Vagina (tissue), 2 donors: ENCODE results near the gene ALG8. TPM values are rescaled to one million over a fixed set of nuclear protein-coding genes. Genes with fewer than 3 reads are reported as not detected.

ENCODE experiments used
- DNase-seq, 2 donors: peaks; one replicate each; pipeline ENCODE4 v3.0.0-alpha.2; 2017; ENCODE audit errors: extremely low spot score in 2 of 2
- H3K27ac ChIP-seq: fragments of 200-600 bp; sonication (generic); one replicate; pipeline ENCODE4 v1.5.1; 2019
- H3K27me3 ChIP-seq: fragments of 200-600 bp; sonication (generic); one replicate; pipeline ENCODE4 v1.5.1; 2019
- H3K36me3 ChIP-seq, 2 donors: fragments of 200-600 bp; sonication (generic); one replicate each; pipeline ENCODE4 v1.5.1; 2017 to 2019
- H3K4me1 ChIP-seq: fragments of 200-600 bp; sonication (generic); one replicate; pipeline ENCODE4 v1.5.1; 2019
- H3K4me3 ChIP-seq, 2 donors: fragments of 200-600 bp; sonication (generic); 1 replicate in 1 of 2; 2 replicates in 1 of 2; pipeline ENCODE4 v1.5.1; 2016 to 2019
- H3K9me3 ChIP-seq: fragments of 200-600 bp; sonication (generic); one replicate; pipeline ENCODE4 v1.5.1; 2019
- POLR2A ChIP-seq, 2 donors: fragments of 450-650 bp; IDR thresholded peaks; one replicate each; pipeline ENCODE4 v1.6.1; 2017; ENCODE audit warnings: antibody characterized with exemption in 2 of 2, mild to moderate bottlenecking in 2 of 2, moderate library complexity in 2 of 2
- POLR2AphosphoS5 ChIP-seq, 2 donors: sonication (generic); formaldehyde crosslinking; IDR thresholded peaks; one replicate each; pipeline ENCODE4 v1.9.0; 2017; ENCODE audit warnings: antibody characterized with exemption in 2 of 2, mild to moderate bottlenecking in 2 of 2, low read depth in 1 of 2; ENCODE audit not compliant: insufficient read depth in 1 of 2
- intact Hi-C: fragments of 100-400 bp; cut with DNase I; formaldehyde crosslinking; loops from one replicate; pipeline ENCODE4 v1.15.1; 2023
- total RNA-seq: library from RNA; depleted of rRNA; stranded (reverse); fragments of >200 nt; gene quantifications from one replicate; pipeline ENCODE4 v1.2.3, GENCODE V29; 2016
- TF ChIP-seq, protein P1 (sequence below), 3 experiments: fragments of 450-650 bp in 2 of 3; fragments of 200-600 bp in 1 of 3; sonication (generic) in 1 of 3; IDR thresholded peaks; one replicate each; pipeline ENCODE4 v1.5.1; 2017 to 2019; ENCODE audit warnings: antibody characterized with exemption in 3 of 3, mild to moderate bottlenecking in 2 of 3, moderate library complexity in 2 of 3

Gene ALG8
- total RNA-seq, 1 donor from 2014 or later = 20.9 TPM

DNA sequence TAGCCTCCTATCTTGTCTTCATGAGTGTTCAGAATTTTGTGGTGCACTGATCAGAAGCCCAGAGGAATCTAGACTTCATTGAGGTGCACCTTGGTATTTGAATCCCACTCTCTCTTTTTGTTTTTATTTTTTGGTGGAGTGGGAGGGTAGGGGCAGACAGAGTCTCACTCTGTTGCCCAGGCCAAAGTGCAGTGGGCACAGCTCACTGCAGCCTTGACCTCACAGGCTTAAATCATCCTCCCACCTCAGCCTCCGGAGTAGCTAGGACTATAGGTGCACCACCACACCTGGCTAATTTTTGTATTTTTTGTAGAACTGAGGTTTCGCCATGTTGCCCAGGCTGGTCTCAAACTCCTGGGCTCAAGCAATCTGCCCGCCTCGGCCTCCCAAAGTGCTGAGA, 10.9 kb upstream of the ALG8 start:
- H3K36me3 ChIP-seq = no peaks in the 10 kb centered on the region
- no peaks in the 10 kb centered on the region for H3K27me3 ChIP-seq
- H3K27ac ChIP-seq = no peak overlapping the region
- TF ChIP-seq POLR2AphosphoS5 (IDR thresholded peaks at IDR 0.05; ENCODE audit: insufficient read depth in 1 of 2, low read depth in 1 of 2) (no peak), POLR2A (IDR thresholded peaks at IDR 0.05) (no peak)
- TF ChIP-seq, protein P1, sequence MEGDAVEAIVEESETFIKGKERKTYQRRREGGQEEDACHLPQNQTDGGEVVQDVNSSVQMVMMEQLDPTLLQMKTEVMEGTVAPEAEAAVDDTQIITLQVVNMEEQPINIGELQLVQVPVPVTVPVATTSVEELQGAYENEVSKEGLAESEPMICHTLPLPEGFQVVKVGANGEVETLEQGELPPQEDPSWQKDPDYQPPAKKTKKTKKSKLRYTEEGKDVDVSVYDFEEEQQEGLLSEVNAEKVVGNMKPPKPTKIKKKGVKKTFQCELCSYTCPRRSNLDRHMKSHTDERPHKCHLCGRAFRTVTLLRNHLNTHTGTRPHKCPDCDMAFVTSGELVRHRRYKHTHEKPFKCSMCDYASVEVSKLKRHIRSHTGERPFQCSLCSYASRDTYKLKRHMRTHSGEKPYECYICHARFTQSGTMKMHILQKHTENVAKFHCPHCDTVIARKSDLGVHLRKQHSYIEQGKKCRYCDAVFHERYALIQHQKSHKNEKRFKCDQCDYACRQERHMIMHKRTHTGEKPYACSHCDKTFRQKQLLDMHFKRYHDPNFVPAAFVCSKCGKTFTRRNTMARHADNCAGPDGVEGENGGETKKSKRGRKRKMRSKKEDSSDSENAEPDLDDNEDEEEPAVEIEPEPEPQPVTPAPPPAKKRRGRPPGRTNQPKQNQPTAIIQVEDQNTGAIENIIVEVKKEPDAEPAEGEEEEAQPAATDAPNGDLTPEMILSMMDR (IDR thresholded peaks at IDR 0.05) = no peak
- no peaks in the 10 kb centered on the region for H3K9me3 ChIP-seq
- no peak overlapping the region for H3K4me3 ChIP-seq
- intact Hi-C loops = no loop called here
- H3K4me1 ChIP-seq = no peaks in the 10 kb centered on the region
- no peak for DNase-seq

DNA sequence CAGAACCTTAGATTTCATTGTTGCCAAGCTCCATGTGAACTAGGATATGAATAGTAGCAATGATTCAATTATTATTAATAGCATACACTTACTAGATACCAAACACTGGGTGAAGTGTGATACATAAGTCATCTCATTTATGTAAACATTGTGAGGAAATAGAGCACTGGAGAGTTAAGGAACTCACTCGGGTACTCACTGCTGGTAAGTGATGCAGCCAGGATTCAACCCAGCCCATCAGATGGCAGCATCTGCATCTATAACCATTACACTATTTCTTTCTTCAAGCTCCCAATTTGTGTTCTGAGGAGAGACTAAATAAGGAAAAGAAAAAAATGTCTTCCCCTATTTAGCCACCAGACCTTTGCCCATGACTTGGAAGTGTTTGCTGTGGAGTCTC, 10.2 kb upstream of the ALG8 start:
- intact Hi-C loops = loop anchor here (10.0 kb wide), 2 partner anchors 275 to 415 kb away; no protein-coding TSS in a partner anchor
- Histone ChIP-seq H3K4me3 (no peak overlapping the region), H3K36me3 (no peaks in the 10 kb centered on the region), H3K4me1 (no peaks in the 10 kb centered on the region), H3K27me3 (no peaks in the 10 kb centered on the region), H3K9me3 (no peaks in the 10 kb centered on the region), H3K27ac (no peak overlapping the region)
- TF ChIP-seq POLR2A (IDR thresholded peaks at IDR 0.05) = no peak
- TF ChIP-seq POLR2AphosphoS5 (IDR thresholded peaks at IDR 0.05; ENCODE audit: insufficient read depth in 1 of 2, low read depth in 1 of 2) = no peak
- TF ChIP-seq, protein P1 (IDR thresholded peaks at IDR 0.05) = no peak
- no peak for DNase-seq

DNA sequence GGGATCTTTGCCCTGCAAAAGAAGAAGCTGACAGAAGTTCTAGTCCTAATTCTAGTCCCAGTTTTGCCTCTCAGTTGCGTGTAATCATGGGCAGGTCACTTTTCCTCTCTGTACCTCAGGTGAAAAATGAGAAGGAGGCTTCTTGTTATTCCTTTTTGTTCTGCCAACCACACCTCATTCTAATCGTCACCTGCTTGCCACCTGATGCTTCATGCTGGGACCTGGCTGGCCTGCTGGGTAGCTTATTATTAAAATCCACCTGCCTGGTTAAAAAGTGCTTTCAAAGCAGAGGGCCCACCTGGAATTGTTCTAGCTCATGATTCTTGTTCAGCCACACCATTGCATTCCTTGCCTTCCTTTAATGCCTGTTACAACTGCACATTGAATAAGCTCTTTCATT, 8.4 kb upstream of the ALG8 start:
- no peaks in the 10 kb centered on the region for H3K27me3 ChIP-seq
- no peaks in the 10 kb centered on the region for H3K4me1 ChIP-seq
- no peaks in the 10 kb centered on the region for H3K36me3 ChIP-seq
- TF ChIP-seq POLR2A (IDR thresholded peaks at IDR 0.05) (no peak), POLR2AphosphoS5 (IDR thresholded peaks at IDR 0.05; ENCODE audit: insufficient read depth in 1 of 2, low read depth in 1 of 2) (no peak)
- intact Hi-C loops = loop anchor here (10.0 kb wide), 2 partner anchors 277 to 417 kb away; no protein-coding TSS in a partner anchor
- no peak overlapping the region for H3K4me3 ChIP-seq
- H3K27ac ChIP-seq = no peak overlapping the region
- H3K9me3 ChIP-seq = no peaks in the 10 kb centered on the region
- no peak for DNase-seq

DNA sequence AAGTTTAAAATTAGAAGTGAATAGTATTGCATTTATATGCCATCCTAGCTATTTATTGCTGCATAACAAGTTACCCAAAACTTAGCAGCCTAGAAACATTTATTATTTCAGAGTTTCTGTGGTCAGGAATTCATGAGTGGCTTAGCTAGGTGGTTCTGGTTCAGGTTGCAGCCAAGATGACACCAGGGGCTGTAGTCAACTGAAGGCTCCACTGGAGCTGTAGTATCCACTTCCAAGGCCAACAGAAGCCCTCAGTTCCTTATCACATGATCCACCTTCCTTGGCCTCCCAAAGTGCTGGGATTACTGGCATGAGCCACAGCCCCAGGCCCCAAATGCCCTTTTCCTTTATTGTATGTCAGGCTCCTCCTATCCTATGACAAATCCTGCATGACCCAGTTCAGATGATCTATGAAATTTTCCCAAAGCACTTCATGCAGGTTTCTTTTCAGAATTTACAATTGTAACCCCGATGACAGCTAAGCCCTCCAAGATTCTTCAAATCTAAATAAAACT, 6.1 kb upstream of the ALG8 start:
- Histone ChIP-seq H3K4me3 (no peak overlapping the region), H3K36me3 (no peaks in the 10 kb centered on the region), H3K4me1 (peaks cover 4% of the 10 kb centered on the region), H3K27me3 (no peaks in the 10 kb centered on the region), H3K27ac (no peak overlapping the region), H3K9me3 (no peaks in the 10 kb centered on the region)
- intact Hi-C loops = loop anchor here (10.0 kb wide), 2 partner anchors 279 to 419 kb away; no protein-coding TSS in a partner anchor
- no peak for DNase-seq
- TF ChIP-seq, protein P1 (IDR thresholded peaks at IDR 0.05) = no peak
- no peak for TF ChIP-seq POLR2AphosphoS5 (IDR thresholded peaks at IDR 0.05; ENCODE audit: insufficient read depth in 1 of 2, low read depth in 1 of 2)
- TF ChIP-seq POLR2A (IDR thresholded peaks at IDR 0.05) = no peak

DNA sequence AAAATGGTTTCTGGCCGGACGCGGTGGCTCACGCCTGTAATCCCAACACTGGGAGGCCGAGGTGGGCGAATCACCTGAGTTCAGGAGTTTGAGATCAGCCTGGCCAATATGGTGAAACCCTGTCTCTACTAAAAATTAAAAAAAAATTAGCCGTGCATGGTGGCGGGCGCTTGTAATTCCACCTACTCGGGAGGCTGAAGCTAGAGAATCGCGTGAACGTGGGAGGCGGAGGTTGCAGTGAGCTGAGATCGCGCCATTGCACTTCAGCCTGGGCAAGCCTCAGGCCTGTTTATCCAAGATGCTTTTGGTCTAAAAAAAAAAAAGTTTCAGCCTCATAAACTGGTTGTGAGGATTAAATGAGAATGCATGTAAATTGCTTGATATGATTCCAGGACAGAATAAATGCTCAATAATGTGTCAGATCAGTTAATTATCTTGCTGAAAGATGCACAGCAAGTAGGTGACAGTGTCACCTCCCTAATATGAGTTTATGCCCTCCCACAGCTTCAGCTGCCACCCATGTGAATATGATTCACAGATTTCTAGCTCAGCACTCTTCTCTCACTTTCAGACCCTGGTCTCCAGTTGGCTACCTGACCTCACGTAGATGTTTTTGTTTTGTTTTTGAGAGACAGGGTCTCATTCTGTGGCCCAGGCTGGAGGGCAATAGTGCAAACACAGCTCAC, 1.1 kb upstream of the ALG8 start:
- intact Hi-C loops = loop anchor here (10.0 kb wide), 2 partner anchors 284 to 424 kb away; no protein-coding TSS in a partner anchor
- TF ChIP-seq, protein P1 (IDR thresholded peaks at IDR 0.05) = no peak
- TF ChIP-seq POLR2A (IDR thresholded peaks at IDR 0.05) = no peak
- no peak for TF ChIP-seq POLR2AphosphoS5 (IDR thresholded peaks at IDR 0.05; ENCODE audit: insufficient read depth in 1 of 2, low read depth in 1 of 2)
- H3K4me3 ChIP-seq = peak overlapping the region in 1 of 2 donors; percentile 89
- no peak for DNase-seq
- H3K27me3 ChIP-seq = no peaks in the 10 kb centered on the region
- peaks cover 20% of the 10 kb centered on the region for H3K4me1 ChIP-seq
- no peaks in the 10 kb centered on the region for H3K9me3 ChIP-seq
- H3K36me3 ChIP-seq = no peaks in the 10 kb centered on the region
- H3K27ac ChIP-seq = no peak overlapping the region
